H1 (cell line): Measurements from ENCODE around the gene OGG1. TPM values are rescaled to one million over a fixed set of nuclear protein-coding genes. Genes with fewer than 3 reads are reported as not detected.

Experiments
- CTCF ChIA-PET: fragments of 300-600 bp; sonication (Branson Sonifier 250); formaldehyde crosslinking; loops from one replicate; lab custom pipeline; 2021; ENCODE audit not compliant: partially characterized antibody; lab: Charles Lee
- POLR2A ChIA-PET: fragments of 300-600 bp; sonication (Branson Sonifier 250); formaldehyde crosslinking; loops from one replicate; lab custom pipeline; 2021; ENCODE audit warnings: inconsistent platforms; ENCODE audit not compliant: partially characterized antibody; lab: Charles Lee
- DNase-seq, 2 experiments: peaks; one replicate each; pipeline versions ENCODE4 v3.0.0 to v3.0.0-alpha.2; 2010 to 2022; ENCODE audit warnings: low spot score in 2 of 2, low read depth in 1 of 2, mixed read lengths in 1 of 2
- FAIRE-seq: peaks from 2 replicates; lab custom pipeline; 2011; peaks lifted over from hg19 to GRCh38; lab: Jason Lieb, UNC
- H2AFZ ChIP-seq: 2 replicates; pipeline ENCODE4 v1.8.1; 2012; ENCODE audit warnings: low read length, inconsistent platforms
- H2AK5ac ChIP-seq: 2 replicates; pipeline ENCODE4 v1.6.1; 2013; ENCODE audit warnings: low read depth, low read length
- H2BK120ac ChIP-seq: replicated peaks from 2 replicates; pipeline ENCODE3; 2013; ENCODE audit warnings: low read depth, low read length, inconsistent platforms
- H2BK12ac ChIP-seq: 2 replicates; pipeline ENCODE4 v1.6.1; 2013; ENCODE audit warnings: low read depth, low read length
- H2BK15ac ChIP-seq: 2 replicates; pipeline ENCODE4 v1.6.1; 2013; ENCODE audit warnings: low read length
- H2BK20ac ChIP-seq: 2 replicates; pipeline ENCODE4 v1.6.1; 2013; ENCODE audit warnings: low read length
- H2BK5ac ChIP-seq: 2 replicates; pipeline ENCODE4 v1.6.1; 2013; ENCODE audit warnings: low read depth, low read length
- H3K14ac ChIP-seq: 2 replicates; pipeline ENCODE4 v1.6.1; 2013; ENCODE audit warnings: inconsistent platforms; ENCODE audit not compliant: insufficient read length
- H3K18ac ChIP-seq: 2 replicates; pipeline ENCODE4 v1.6.1; 2013; ENCODE audit warnings: low read length; ENCODE audit errors: extremely low read depth
- H3K23ac ChIP-seq: 2 replicates; pipeline ENCODE4 v1.6.1; 2013; ENCODE audit warnings: inconsistent platforms; ENCODE audit not compliant: insufficient read length
- H3K23me2 ChIP-seq: 2 replicates; pipeline ENCODE4 v1.6.1; 2013; ENCODE audit warnings: low read depth, low read length
- H3K27ac ChIP-seq: 2 replicates; pipeline ENCODE4 v1.6.1; 2011; ENCODE audit warnings: low read depth, low read length, inconsistent platforms
- H3K27me3 ChIP-seq, 4 experiments: replicated peaks in 1 of 4; 1 replicate in 1 of 4; 2 replicates in 3 of 4; pipeline versions ENCODE4 v1.6.1 to v1.8.1; 2011 to 2013; ENCODE audit warnings: low read length in 3 of 4, mild to moderate bottlenecking in 3 of 4, inconsistent platforms in 2 of 4, mixed read lengths in 2 of 4, moderate library complexity in 1 of 4; ENCODE audit not compliant: control insufficient read depth in 3 of 4, insufficient read depth in 3 of 4; ENCODE audit errors: extremely low read depth in 1 of 4
- H3K36me3 ChIP-seq, 4 experiments: 2 replicates each; pipeline versions ENCODE4 v1.6.1 to v1.8.1; 2011 to 2013; ENCODE audit warnings: mild to moderate bottlenecking in 4 of 4, low read length in 3 of 4, moderate library complexity in 2 of 4, control low read depth in 1 of 4, inconsistent platforms in 1 of 4; ENCODE audit not compliant: insufficient read depth in 4 of 4, control insufficient read depth in 2 of 4
- H3K4ac ChIP-seq: replicated peaks from 2 replicates; pipeline ENCODE3; 2013; ENCODE audit warnings: low read length, low read depth, mixed read lengths, inconsistent platforms; ENCODE audit not compliant: insufficient read length
- H3K4me1 ChIP-seq, 4 experiments: replicated peaks in 1 of 4; 1 replicate in 1 of 4; 2 replicates in 3 of 4; pipeline versions ENCODE4 v1.6.1 to v1.8.1; 2011 to 2013; ENCODE audit warnings: low read length in 3 of 4, inconsistent platforms in 2 of 4, mixed read lengths in 1 of 4; ENCODE audit not compliant: insufficient read depth in 4 of 4, control insufficient read depth in 3 of 4
- H3K4me2 ChIP-seq, 2 experiments: 2 replicates each; pipeline versions ENCODE4 v1.6.1 to v1.8.1; 2011 to 2013; ENCODE audit warnings: low read depth in 2 of 2, low read length in 2 of 2, control low read depth in 1 of 2, inconsistent platforms in 1 of 2, mild to moderate bottlenecking in 1 of 2; ENCODE audit not compliant: insufficient read depth in 1 of 2
- H3K4me3 ChIP-seq, 4 experiments: fragments of 200-600, 300-600 bp in 1 of 4; sonication (generic), shearing (Covaris generic), sonication (Bioruptor Twin) in 1 of 4; 2 replicates each; pipeline versions ENCODE4 v1.5.1 to v1.8.1; 2011 to 2016; ENCODE audit warnings: low read length in 4 of 4, low read depth in 3 of 4, control low read depth in 2 of 4, inconsistent platforms in 2 of 4, mild to moderate bottlenecking in 2 of 4, mixed read lengths in 1 of 4, moderate library complexity in 1 of 4; ENCODE audit not compliant: insufficient read depth in 2 of 4; ENCODE audit errors: extremely low read depth in 1 of 4
- H3K56ac ChIP-seq: replicated peaks from 2 replicates; pipeline ENCODE3; 2013; ENCODE audit warnings: low read depth, mild to moderate bottlenecking, mixed read lengths, low read length, inconsistent platforms; ENCODE audit not compliant: insufficient read length
- H3K79me1 ChIP-seq: 2 replicates; pipeline ENCODE4 v1.6.1; 2013; ENCODE audit warnings: low read depth, low read length, control low read depth
- H3K79me2 ChIP-seq, 2 experiments: 2 replicates each; pipeline versions ENCODE4 v1.6.1 to v1.8.1; 2012 to 2013; ENCODE audit warnings: low read length in 2 of 2, mild to moderate bottlenecking in 2 of 2, inconsistent platforms in 1 of 2; ENCODE audit not compliant: insufficient read depth in 2 of 2, control insufficient read depth in 1 of 2
- H3K9ac ChIP-seq, 4 experiments: replicated peaks in 1 of 4; 1 replicate in 1 of 4; 2 replicates in 3 of 4; pipeline versions ENCODE4 v1.6.1 to v1.8.1; 2011 to 2013; ENCODE audit warnings: low read depth in 3 of 4, low read length in 3 of 4, control low read depth in 2 of 4, mild to moderate bottlenecking in 2 of 4, moderate library complexity in 2 of 4, inconsistent platforms in 1 of 4; ENCODE audit errors: extremely low read depth in 1 of 4
- H3K9me3 ChIP-seq, 2 experiments: 2 replicates each; pipeline versions ENCODE4 v1.6.1 to v1.8.1; 2012 to 2013; ENCODE audit warnings: mild to moderate bottlenecking in 2 of 2, moderate library complexity in 2 of 2, control low read depth in 1 of 2, inconsistent platforms in 1 of 2, low read depth in 1 of 2, low read length in 1 of 2, mixed read lengths in 1 of 2; ENCODE audit not compliant: insufficient read depth in 2 of 2
- H4K20me1 ChIP-seq, 2 experiments: replicated peaks in 1 of 2; 2 replicates each; pipeline versions ENCODE3 to v1.8.1; 2011 to 2013; ENCODE audit warnings: inconsistent platforms in 2 of 2, low read length in 2 of 2, mild to moderate bottlenecking in 1 of 2; ENCODE audit not compliant: insufficient read depth in 2 of 2, control insufficient read depth in 1 of 2
- H4K5ac ChIP-seq: 2 replicates; pipeline ENCODE4 v1.6.1; 2013; ENCODE audit warnings: low read length, low read depth, mixed read lengths, inconsistent platforms; ENCODE audit not compliant: insufficient read length
- H4K8ac ChIP-seq: 2 replicates; pipeline ENCODE4 v1.8.0; 2013; ENCODE audit warnings: mild to moderate bottlenecking, moderate library complexity, low read length, inconsistent platforms; ENCODE audit not compliant: insufficient read depth; ENCODE audit errors: extremely low read depth
- H4K91ac ChIP-seq: replicated peaks from 2 replicates; pipeline ENCODE3; 2013; ENCODE audit warnings: low read length, mixed read lengths, inconsistent platforms; ENCODE audit not compliant: insufficient read length
- RBBP5 ChIP-seq: IDR thresholded peaks from 2 replicates; pipeline ENCODE4 v1.7.1; 2012; ENCODE audit warnings: low read depth, mild to moderate bottlenecking, inconsistent platforms, low read length, moderate library complexity, borderline replicate concordance
- WGBS, 2 experiments: shearing (Covaris generic) in 1 of 2; methylation state at CpG; one replicate each; pipeline versions ENCODE4 v1.1.6 to v1.1.7; 2013 to 2015; ENCODE audit warnings: low lambda C conversion rate in 2 of 2, mixed read lengths in 2 of 2, inconsistent platforms in 1 of 2, low coverage in 1 of 2, missing lambda C conversion rate in 1 of 2; ENCODE audit not compliant: insufficient replicate concordance in 2 of 2, insufficient coverage in 1 of 2, insufficient read length in 1 of 2; ENCODE audit errors: extremely low coverage in 1 of 2, missing lambda C conversion rate in 1 of 2; 5-methylcytosine and 5-hydroxymethylcytosine counted together
- polyA plus RNA-seq, 7 experiments: library from polyadenylated mRNA; depleted of rRNA in 3 of 7; stranded (reverse) in 5 of 7; unstranded in 2 of 7; fragments of >200 nt in 5 of 7; fragments of 200-250 nt in 2 of 7; gene quantifications; 1 replicate in 5 of 7; 2 replicates in 1 of 7; 4 replicates in 1 of 7; pipeline versions ENCODE4 v1.2.1 to v1.2.3, GENCODE V29; 2011 to 2013; ENCODE audit warnings: missing spikeins in 2 of 7, mixed read lengths in 2 of 7
- total RNA-seq: library from RNA; stranded (reverse); fragmentation: NEBNext Ultra II Directional; extraction: Animal tissue kit (Norgen Biotek cat#: 25700); gene quantifications from 2 replicates; pipeline ENCODE4 v1.2.1, GENCODE V29; 2021

The OGG1 gene
- total and polyA plus RNA-seq, 2 of the 8 experiments (the other 6 are each of a cell fraction or from before 2014, with no cell fraction given) = 29.6 to 46.8 TPM

- Histone ChIP-seq H3K79me1 (no peaks in the 10 kb centered on the region; the same call in 1 of the 2 replicates), H3K23ac (no peak overlapping the region), H4K8ac (no peak overlapping the region), H3K27me3 (no peaks in the 10 kb centered on the region), H3K9me3 (no peaks in the 10 kb centered on the region), H3K79me2 (no peaks in the 10 kb centered on the region), H2BK12ac (no peak overlapping the region), H3K9ac (no peak overlapping the region), H3K4ac (no peak overlapping the region), H3K14ac (no peak overlapping the region), H3K27ac (no peak overlapping the region), H3K23me2 (peaks cover 2% of the 10 kb centered on the region; the same call in 1 of the 2 replicates), H4K20me1 (peaks cover 3 to 16% of the 10 kb centered on the region in 2 experiments), H2BK20ac (no peak overlapping the region), H3K4me1 (peaks cover 0 to 7% (median 2%) of the 10 kb centered on the region in 4 experiments; a peak in 2 of 7 replicates), H2BK120ac (no peak overlapping the region), H2BK15ac (no peak overlapping the region), H3K4me3 (no peak overlapping the region), H2AFZ (no peak overlapping the region), H3K4me2 (no peak overlapping the region), H3K36me3 (peaks cover 31 to 61% (median 47%) of the 10 kb centered on the region in 4 experiments), H4K91ac (no peak overlapping the region), H3K18ac (no peak overlapping the region), H4K5ac (no peak overlapping the region), H2BK5ac (no peak overlapping the region)
- DNase-seq (no peak), FAIRE-seq (no peak)
- CTCF ChIA-PET = interaction anchor here (0.8 to 2.8 kb wide), 9 partner anchors 9 to 128 kb away, joined by 3 to 11 read pairs (median 4); no protein-coding TSS in a partner anchor
- POLR2A ChIA-PET = interaction anchor here (1.2 to 7.8 kb wide), 8 partner anchors 10 to 72 kb away, joined by 3 to 71 read pairs (median 4); partner anchors contain the start of genes ARPC4 and TADA3
- TF ChIP-seq RBBP5 = no peak
- TF ChIP-seq, all 59 proteins: peak for 0
- Histone ChIP-seq H2AK5ac (no peak overlapping the region), H3K56ac (no peak overlapping the region)
- 90% methylated on average over 5 of the region's 5 CpGs; no CpG with 5 or more reads in 1 of the 2 experiments for WGBS, 2 experiments
Measured at GRCh38 chr3:9804996-9805395, 55.2 kb downstream of the OGG1 start.
